H9 (cell line): ENCODE results near the gene MLPH. TPM values are rescaled to one million over a fixed set of nuclear protein-coding genes. Genes with fewer than 3 reads are reported as not detected.

Experiments used
- DNase-seq: peaks from one replicate; pipeline ENCODE4 v3.0.0-alpha.2; 2017
- H2AFZ ChIP-seq: one replicate; pipeline ENCODE4 v1.6.1; 2013; ENCODE audit warnings: mild to moderate bottlenecking, low read length, control low read depth, moderate library complexity
- H2AK5ac ChIP-seq: 2 replicates; pipeline ENCODE4 v1.6.1; 2013; ENCODE audit warnings: low read length, control low read depth, mixed read lengths; ENCODE audit not compliant: insufficient read length
- H2BK120ac ChIP-seq: one replicate; pipeline ENCODE4 v1.6.1; 2013; ENCODE audit warnings: low read depth, mild to moderate bottlenecking, low read length, control low read depth, inconsistent platforms; ENCODE audit not compliant: poor library complexity, severe bottlenecking
- H2BK12ac ChIP-seq: 2 replicates; pipeline ENCODE4 v1.6.1; 2013; ENCODE audit warnings: low read length, control low read depth, mixed read lengths, low read depth; ENCODE audit not compliant: insufficient read length
- H2BK15ac ChIP-seq: 2 replicates; pipeline ENCODE4 v1.6.1; 2013; ENCODE audit warnings: low read depth, low read length, control low read depth
- H2BK20ac ChIP-seq: one replicate; pipeline ENCODE4 v1.6.1; 2013; ENCODE audit warnings: low read depth, mild to moderate bottlenecking, low read length, control low read depth, inconsistent platforms; ENCODE audit not compliant: poor library complexity, severe bottlenecking
- H2BK5ac ChIP-seq: 2 replicates; pipeline ENCODE4 v1.6.1; 2013; ENCODE audit warnings: low read length, control low read depth, mixed read lengths; ENCODE audit not compliant: insufficient read length
- H3K14ac ChIP-seq: 2 replicates; pipeline ENCODE4 v1.6.1; 2013; ENCODE audit warnings: low read length, control low read depth; ENCODE audit not compliant: insufficient read depth
- H3K18ac ChIP-seq: 2 replicates; pipeline ENCODE4 v1.6.1; 2013; ENCODE audit warnings: low read depth, mild to moderate bottlenecking, mixed read lengths, low read length, control low read depth; ENCODE audit not compliant: insufficient read length
- H3K23ac ChIP-seq: 2 replicates; pipeline ENCODE4 v1.6.1; 2013; ENCODE audit warnings: low read length, control low read depth, mixed read lengths, low read depth; ENCODE audit not compliant: insufficient read length
- H3K23me2 ChIP-seq: 2 replicates; pipeline ENCODE4 v1.6.1; 2013; ENCODE audit warnings: low read depth, mild to moderate bottlenecking, mixed read lengths, low read length, control low read depth; ENCODE audit not compliant: insufficient read length, poor library complexity, severe bottlenecking
- H3K27ac ChIP-seq: 2 replicates; pipeline ENCODE4 v1.5.1; 2013; ENCODE audit warnings: low read length, control low read depth, mixed read lengths, low read depth; ENCODE audit not compliant: insufficient read length
- H3K27me3 ChIP-seq: 2 replicates; pipeline ENCODE4 v1.6.1; 2013; ENCODE audit warnings: low read length, control low read depth, inconsistent platforms; ENCODE audit not compliant: insufficient read depth
- H3K4ac ChIP-seq: 2 replicates; pipeline ENCODE4 v1.6.1; 2013; ENCODE audit warnings: low read depth, mild to moderate bottlenecking, control low read depth, inconsistent platforms, low read length, moderate library complexity
- H3K4me1 ChIP-seq: 2 replicates; pipeline ENCODE4 v1.6.1; 2013; ENCODE audit warnings: low read length, control low read depth, inconsistent platforms; ENCODE audit not compliant: insufficient read depth
- H3K4me2 ChIP-seq: 2 replicates; pipeline ENCODE4 v1.6.1; 2013; ENCODE audit warnings: low read length, control low read depth, mixed read lengths; ENCODE audit not compliant: insufficient read length, insufficient read depth
- H3K56ac ChIP-seq: 2 replicates; pipeline ENCODE4 v1.6.1; 2013; ENCODE audit warnings: low read depth, mild to moderate bottlenecking, mixed read lengths, low read length, control low read depth; ENCODE audit not compliant: insufficient read length
- H3K79me1 ChIP-seq: 2 replicates; pipeline ENCODE4 v1.6.1; 2013; ENCODE audit warnings: low read depth, mild to moderate bottlenecking, moderate library complexity, low read length, control low read depth, inconsistent platforms; ENCODE audit not compliant: insufficient read depth, poor library complexity, severe bottlenecking
- H3K79me2 ChIP-seq: 2 replicates; pipeline ENCODE4 v1.6.1; 2013; ENCODE audit warnings: low read length, control low read depth, inconsistent platforms; ENCODE audit not compliant: insufficient read depth
- H3K9ac ChIP-seq: 2 replicates; pipeline ENCODE4 v1.6.1; 2013; ENCODE audit warnings: low read length, control low read depth, mixed read lengths; ENCODE audit not compliant: insufficient read length; ENCODE audit errors: extremely low read depth
- H3K9me3 ChIP-seq: one replicate; pipeline ENCODE4 v1.6.1; 2013; ENCODE audit warnings: low read depth, low read length, inconsistent platforms; ENCODE audit not compliant: control insufficient read depth
- H3T11ph ChIP-seq: one replicate; pipeline ENCODE4 v1.6.1; 2013; ENCODE audit warnings: mild to moderate bottlenecking, low read length, control low read depth, inconsistent platforms
- H4K20me1 ChIP-seq: one replicate; pipeline ENCODE4 v1.6.1; 2013; ENCODE audit not compliant: control insufficient read depth, insufficient read length, insufficient read depth
- H4K5ac ChIP-seq: 2 replicates; pipeline ENCODE4 v1.6.1; 2013; ENCODE audit warnings: low read depth, mild to moderate bottlenecking, mixed read lengths, low read length, control low read depth; ENCODE audit not compliant: insufficient read length
- H4K8ac ChIP-seq: replicated peaks from 2 replicates; pipeline ENCODE4 v1.6.1; 2013; ENCODE audit warnings: low read length, control low read depth, mixed read lengths, low read depth; ENCODE audit not compliant: insufficient read length
- H4K91ac ChIP-seq: 2 replicates; pipeline ENCODE4 v1.6.1; 2013; ENCODE audit warnings: low read depth, mild to moderate bottlenecking, moderate library complexity, mixed read lengths, low read length, control low read depth; ENCODE audit not compliant: insufficient read length
- H3K27ac Mint-ChIP-seq, 3 experiments: 2 replicates in 2 of 3; 3 replicates in 1 of 3; pipeline ENCODE4 v1.8.0; 2020 to 2021; ENCODE audit warnings: mixed read lengths in 3 of 3, mild to moderate bottlenecking in 1 of 3, moderate library complexity in 1 of 3
- H3K27me3 Mint-ChIP-seq: 2 replicates; pipeline ENCODE4 v1.8.0; 2021; ENCODE audit warnings: low read depth, mild to moderate bottlenecking, moderate library complexity, mixed read lengths
- H3K36me3 Mint-ChIP-seq, 3 experiments: 2 replicates in 2 of 3; 3 replicates in 1 of 3; pipeline ENCODE4 v1.8.0; 2020 to 2021; ENCODE audit warnings: low read depth in 3 of 3, mixed read lengths in 3 of 3; ENCODE audit not compliant: insufficient read depth in 1 of 3
- H3K4me1 Mint-ChIP-seq, 2 experiments: 2 replicates each; pipeline ENCODE4 v1.8.0; 2020; ENCODE audit warnings: mixed read lengths in 2 of 2
- H3K4me3 Mint-ChIP-seq, 2 experiments: 2 replicates in 1 of 2; 3 replicates in 1 of 2; pipeline ENCODE4 v1.8.0; 2020 to 2021; ENCODE audit warnings: mild to moderate bottlenecking in 2 of 2, mixed read lengths in 2 of 2, moderate library complexity in 1 of 2
- H3K9me3 Mint-ChIP-seq, 2 experiments: 2 replicates in 1 of 2; 3 replicates in 1 of 2; pipeline ENCODE4 v1.8.0; 2020; ENCODE audit warnings: mild to moderate bottlenecking in 2 of 2, mixed read lengths in 2 of 2, moderate library complexity in 1 of 2
- WGBS: extraction: QIAGEN DNeasy Blood & Tissue Kit; methylation state at CpG from one replicate; pipeline ENCODE4 v1.1.7; 2013; ENCODE audit warnings: missing lambda C conversion rate, low lambda C conversion rate, mixed read lengths; ENCODE audit not compliant: insufficient read length; ENCODE audit errors: extremely low coverage; 5-methylcytosine and 5-hydroxymethylcytosine counted together
- total RNA-seq: library from RNA; stranded (reverse); gene quantifications from 2 replicates; pipeline ENCODE4 v1.2.1, GENCODE V29; 2021
- TF ChIP-seq, protein P1 (sequence below): fragments of 200-600 bp; sonication (generic); conservative IDR thresholded peaks from 3 replicates; pipeline ENCODE4 v1.8.0; 2021; ENCODE audit warnings: antibody characterized with exemption, mild to moderate bottlenecking

The MLPH gene
- total RNA-seq, 1 experiment from 2014 or later: 3.4 TPM

DNA sequence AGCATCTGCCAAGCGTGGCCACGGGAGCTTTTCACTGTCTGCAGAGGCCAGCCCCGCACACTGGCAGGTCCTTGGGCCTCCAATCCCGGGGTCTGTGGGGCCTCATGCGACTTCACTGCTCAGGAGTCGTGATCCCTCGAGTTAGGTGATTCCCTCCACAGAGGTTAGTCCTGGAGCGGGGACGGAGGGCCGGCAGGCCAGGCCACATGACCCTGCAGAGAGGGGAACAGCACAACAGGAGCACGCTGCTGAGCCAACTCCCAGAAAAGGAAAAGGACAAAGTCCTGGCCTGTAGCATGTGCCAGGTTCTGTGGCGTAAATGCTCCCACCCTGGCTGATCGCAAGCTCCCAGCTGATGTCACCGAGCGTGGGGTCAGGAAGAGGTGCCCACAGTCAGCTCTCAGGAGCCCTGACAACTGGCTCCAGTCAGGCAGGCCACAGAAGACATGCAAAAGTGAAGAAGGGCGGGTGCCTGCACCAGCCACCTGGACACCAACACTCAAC, 64.1 kb downstream of the MLPH start:
- H3K56ac ChIP-seq: no peak overlapping the region
- H3K18ac ChIP-seq: no peak overlapping the region
- no peak overlapping the region for H3K23ac ChIP-seq
- no peak overlapping the region for H3K9ac ChIP-seq
- no peaks in the 10 kb centered on the region for H3K4me1 ChIP-seq
- Mint-ChIP-seq H3K27ac (no peak overlapping the region; a peak in 2 of 7 replicates), H3K4me1 (peaks cover 2% of the 10 kb centered on the region in 2 experiments; a peak in 2 of 4 replicates), H3K27me3 (peaks cover 4% of the 10 kb centered on the region), H3K36me3 (peaks cover 6 to 18% (median 6%) of the 10 kb centered on the region in 3 experiments; a peak in 4 of 7 replicates), H3K9me3 (peaks cover 8 to 23% of the 10 kb centered on the region in 2 experiments; a peak in 4 of 5 replicates), H3K4me3 (no peak overlapping the region)
- peaks cover 4% of the 10 kb centered on the region for H3K9me3 ChIP-seq
- no peak overlapping the region for H3T11ph ChIP-seq
- H4K20me1 ChIP-seq: no peaks in the 10 kb centered on the region
- no peak overlapping the region for H4K8ac ChIP-seq
- H3K23me2 ChIP-seq: no peaks in the 10 kb centered on the region
- no peak overlapping the region for H2BK5ac ChIP-seq
- no peak overlapping the region for H2AK5ac ChIP-seq
- H3K14ac ChIP-seq: no peak overlapping the region; the same call in 1 of the 2 replicates
- H3K79me1 ChIP-seq: no peaks in the 10 kb centered on the region
- no peak overlapping the region for H2BK15ac ChIP-seq
- H3K27me3 ChIP-seq: no peaks in the 10 kb centered on the region
- H3K4ac ChIP-seq: no peak overlapping the region
- H3K79me2 ChIP-seq: no peaks in the 10 kb centered on the region
- H3K4me2 ChIP-seq: no peak overlapping the region
- H4K5ac ChIP-seq: no peak overlapping the region
- no peak overlapping the region for H2AFZ ChIP-seq
- DNase-seq: no peak
- H2BK120ac ChIP-seq: no peak overlapping the region
- no peak overlapping the region for H2BK20ac ChIP-seq
- no peak overlapping the region for H2BK12ac ChIP-seq
- no peak overlapping the region for H4K91ac ChIP-seq
- TF ChIP-seq, protein P1, sequence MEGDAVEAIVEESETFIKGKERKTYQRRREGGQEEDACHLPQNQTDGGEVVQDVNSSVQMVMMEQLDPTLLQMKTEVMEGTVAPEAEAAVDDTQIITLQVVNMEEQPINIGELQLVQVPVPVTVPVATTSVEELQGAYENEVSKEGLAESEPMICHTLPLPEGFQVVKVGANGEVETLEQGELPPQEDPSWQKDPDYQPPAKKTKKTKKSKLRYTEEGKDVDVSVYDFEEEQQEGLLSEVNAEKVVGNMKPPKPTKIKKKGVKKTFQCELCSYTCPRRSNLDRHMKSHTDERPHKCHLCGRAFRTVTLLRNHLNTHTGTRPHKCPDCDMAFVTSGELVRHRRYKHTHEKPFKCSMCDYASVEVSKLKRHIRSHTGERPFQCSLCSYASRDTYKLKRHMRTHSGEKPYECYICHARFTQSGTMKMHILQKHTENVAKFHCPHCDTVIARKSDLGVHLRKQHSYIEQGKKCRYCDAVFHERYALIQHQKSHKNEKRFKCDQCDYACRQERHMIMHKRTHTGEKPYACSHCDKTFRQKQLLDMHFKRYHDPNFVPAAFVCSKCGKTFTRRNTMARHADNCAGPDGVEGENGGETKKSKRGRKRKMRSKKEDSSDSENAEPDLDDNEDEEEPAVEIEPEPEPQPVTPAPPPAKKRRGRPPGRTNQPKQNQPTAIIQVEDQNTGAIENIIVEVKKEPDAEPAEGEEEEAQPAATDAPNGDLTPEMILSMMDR: no peak
- no peak overlapping the region for H3K27ac ChIP-seq
- WGBS: no CpG with 5 or more reads among the region's 16 CpGs
